ENCODE measurements around the gene STK11. TPM values are rescaled to one million over a fixed set of nuclear protein-coding genes. Genes with fewer than 3 reads are reported as not detected.

STK11 gene
- polyA plus RNA-seq, 1 experiment = 24.6 TPM

DNA sequence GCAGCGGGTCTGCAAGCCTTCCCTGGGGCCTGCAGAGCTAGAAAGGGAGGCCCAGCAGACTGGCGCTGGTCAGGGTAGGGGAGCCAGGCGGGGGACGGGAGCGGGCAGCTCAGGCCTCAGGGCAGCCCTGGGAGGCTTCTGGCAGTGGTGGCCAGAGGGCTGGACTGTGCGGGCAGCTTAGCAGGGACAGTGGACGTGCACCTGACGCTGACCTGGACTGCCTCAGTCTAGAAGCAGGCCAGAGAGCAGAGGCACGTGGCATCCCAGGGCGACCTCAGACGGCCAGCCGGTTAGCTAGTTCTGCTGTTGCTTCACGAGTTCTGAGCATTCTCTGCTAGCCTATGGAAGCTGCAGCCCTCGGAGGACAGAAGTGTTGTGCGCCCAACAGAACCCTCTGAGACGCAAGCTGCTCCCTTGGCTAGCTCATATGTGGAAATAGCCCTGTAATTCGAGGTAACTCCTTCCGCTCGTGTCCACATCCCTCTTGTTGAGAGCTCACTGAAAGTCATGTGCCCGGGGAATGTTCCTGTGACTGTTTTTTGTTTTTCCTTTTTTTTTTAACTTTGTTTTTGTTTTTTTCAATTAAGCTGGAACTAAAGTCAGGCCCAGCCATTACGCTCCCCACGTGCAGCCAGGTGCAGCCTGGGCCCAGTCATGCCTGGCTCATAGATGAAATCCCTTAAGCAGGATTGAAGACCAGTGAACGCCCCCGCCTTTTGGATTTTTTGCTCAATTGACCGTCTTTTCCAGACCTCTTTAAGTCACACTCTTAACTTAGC lies 67.9 kb downstream of the STK11 start:
- ChIA-PET POLR2A (interaction anchor here (0.7 to 2.5 kb wide), 4 partner anchors 17 to 29 kb away, joined by 3 to 13 read pairs (median 4); no protein-coding TSS in a partner anchor), CTCF (interaction anchor here (1.0 to 2.6 kb wide), 2 partner anchors 29 to 160 kb away, joined by 3 to 12 read pairs; no protein-coding TSS in a partner anchor)
- H3K27ac ChIP-seq (ENCODE audit: low read depth, low read length) = peak overlapping the region; percentile 21
- H3K9me3 ChIP-seq (ENCODE audit: control insufficient read depth, insufficient read depth, low read length) = peaks cover 12% of the 10 kb centered on the region; the same call in 1 of the 2 replicates
- no peaks in the 10 kb centered on the region for H3K27me3 ChIP-seq (ENCODE audit: control insufficient read depth, insufficient read depth, low read length)
- TF ChIP-seq, protein P1, sequence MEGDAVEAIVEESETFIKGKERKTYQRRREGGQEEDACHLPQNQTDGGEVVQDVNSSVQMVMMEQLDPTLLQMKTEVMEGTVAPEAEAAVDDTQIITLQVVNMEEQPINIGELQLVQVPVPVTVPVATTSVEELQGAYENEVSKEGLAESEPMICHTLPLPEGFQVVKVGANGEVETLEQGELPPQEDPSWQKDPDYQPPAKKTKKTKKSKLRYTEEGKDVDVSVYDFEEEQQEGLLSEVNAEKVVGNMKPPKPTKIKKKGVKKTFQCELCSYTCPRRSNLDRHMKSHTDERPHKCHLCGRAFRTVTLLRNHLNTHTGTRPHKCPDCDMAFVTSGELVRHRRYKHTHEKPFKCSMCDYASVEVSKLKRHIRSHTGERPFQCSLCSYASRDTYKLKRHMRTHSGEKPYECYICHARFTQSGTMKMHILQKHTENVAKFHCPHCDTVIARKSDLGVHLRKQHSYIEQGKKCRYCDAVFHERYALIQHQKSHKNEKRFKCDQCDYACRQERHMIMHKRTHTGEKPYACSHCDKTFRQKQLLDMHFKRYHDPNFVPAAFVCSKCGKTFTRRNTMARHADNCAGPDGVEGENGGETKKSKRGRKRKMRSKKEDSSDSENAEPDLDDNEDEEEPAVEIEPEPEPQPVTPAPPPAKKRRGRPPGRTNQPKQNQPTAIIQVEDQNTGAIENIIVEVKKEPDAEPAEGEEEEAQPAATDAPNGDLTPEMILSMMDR (IDR thresholded peaks at IDR 0.05; ENCODE audit: low read depth, low read length) = no peak
- DNase-seq (ENCODE audit: low read depth, low spot score) = no peak
- H3K4me3 ChIP-seq (ENCODE audit: low read depth, low read length) = no peak overlapping the region

DNA sequence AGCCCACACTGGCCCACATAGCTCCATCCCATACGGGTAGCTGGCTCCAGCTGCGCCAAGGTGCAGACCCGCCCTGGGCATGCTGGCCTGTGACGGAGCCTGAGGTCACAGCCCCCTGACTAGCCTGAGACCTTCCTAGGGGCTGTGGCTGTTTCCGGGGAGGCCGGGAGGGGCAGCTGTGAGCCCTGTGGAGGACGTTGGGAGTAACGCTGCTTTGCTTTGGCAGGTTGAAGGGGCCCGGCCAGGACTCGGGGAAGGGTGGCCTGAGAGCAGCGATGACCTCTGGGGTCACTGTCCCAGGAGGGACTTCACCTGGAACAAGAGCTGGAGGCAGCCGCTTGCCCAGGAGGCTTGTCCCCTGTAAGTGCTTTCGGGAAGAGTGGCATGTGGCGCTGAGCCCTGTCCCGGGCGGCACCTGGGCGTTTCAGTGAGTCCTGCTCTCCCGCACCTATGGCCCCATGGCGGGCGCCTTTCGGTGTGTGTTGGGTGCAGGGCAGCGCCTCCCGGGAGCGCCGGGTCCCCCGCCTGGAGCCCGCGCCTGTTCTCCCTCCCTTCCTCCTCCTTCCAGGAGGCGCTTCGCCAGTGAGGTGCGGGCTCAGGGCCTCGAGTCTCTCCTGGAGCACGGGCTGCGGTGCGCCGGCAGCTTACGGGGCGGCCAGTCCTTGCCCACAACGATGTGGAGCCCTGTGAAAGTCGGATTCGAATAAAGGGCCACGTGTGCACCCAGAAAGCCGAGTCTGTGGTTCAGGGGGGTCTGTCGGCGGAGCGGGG lies 68.7 kb downstream of the STK11 start:
- peak overlapping the region; percentile 73 for H3K27ac ChIP-seq (ENCODE audit: low read depth, low read length)
- H3K4me3 ChIP-seq (ENCODE audit: low read depth, low read length) = peak overlapping the region; percentile 51
- no peak for DNase-seq (ENCODE audit: low read depth, low spot score)
- no peaks in the 10 kb centered on the region for H3K27me3 ChIP-seq (ENCODE audit: control insufficient read depth, insufficient read depth, low read length)
- TF ChIP-seq, protein P1 (IDR thresholded peaks at IDR 0.05; ENCODE audit: low read depth, low read length) = no peak
- POLR2A ChIA-PET = interaction anchor here (0.9 to 2.5 kb wide), 4 partner anchors 13 to 30 kb away, joined by 3 to 13 read pairs (median 6); no protein-coding TSS in a partner anchor
- H3K9me3 ChIP-seq (ENCODE audit: control insufficient read depth, insufficient read depth, low read length) = peaks cover 12% of the 10 kb centered on the region; the same call in 1 of the 2 replicates
- CTCF ChIA-PET = interaction anchor here (0.7 to 2.6 kb wide), 3 partner anchors 30 to 161 kb away, joined by 3 to 12 read pairs (median 4); no protein-coding TSS in a partner anchor

DNA sequence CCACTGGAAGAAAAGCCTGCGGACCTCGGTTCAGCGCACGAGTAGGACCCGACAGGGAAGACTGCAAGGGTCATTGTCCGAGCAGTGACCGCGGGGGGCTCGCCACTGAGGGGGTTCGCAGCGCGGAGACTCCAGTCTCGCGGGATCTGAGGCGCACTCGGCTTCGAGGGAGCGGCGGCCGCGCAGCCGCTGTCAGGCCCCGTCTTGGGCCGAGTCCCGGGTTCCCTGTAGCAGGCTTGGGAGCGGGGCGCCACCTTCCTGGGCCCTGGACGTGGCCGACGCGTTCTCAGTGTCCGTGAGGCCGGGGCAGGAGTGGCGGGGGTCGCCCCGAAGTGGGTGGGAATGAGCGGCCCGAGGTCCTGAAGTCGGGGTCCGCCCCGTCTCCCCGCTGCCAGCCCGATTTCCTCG lies 69.3 kb downstream of the STK11 start:
- ChIA-PET CTCF (interaction anchor here (0.7 kb wide), 1 partner anchor 30 kb away, joined by 4 read pairs; no protein-coding TSS in a partner anchor), POLR2A (interaction anchor here (0.5 to 2.5 kb wide), 9 partner anchors 8 to 134 kb away, joined by 3 to 13 read pairs (median 5); no protein-coding TSS in a partner anchor)
- H3K9me3 ChIP-seq (ENCODE audit: control insufficient read depth, insufficient read depth, low read length) = peaks cover 12% of the 10 kb centered on the region; the same call in 1 of the 2 replicates
- peak overlapping the region; percentile 51 for H3K4me3 ChIP-seq (ENCODE audit: low read depth, low read length)
- H3K27me3 ChIP-seq (ENCODE audit: control insufficient read depth, insufficient read depth, low read length) = no peaks in the 10 kb centered on the region
- DNase-seq (ENCODE audit: low read depth, low spot score) = no peak
- H3K27ac ChIP-seq (ENCODE audit: low read depth, low read length) = peak overlapping the region; percentile 73
- TF ChIP-seq, protein P1 (IDR thresholded peaks at IDR 0.05; ENCODE audit: low read depth, low read length) = no peak

DNA sequence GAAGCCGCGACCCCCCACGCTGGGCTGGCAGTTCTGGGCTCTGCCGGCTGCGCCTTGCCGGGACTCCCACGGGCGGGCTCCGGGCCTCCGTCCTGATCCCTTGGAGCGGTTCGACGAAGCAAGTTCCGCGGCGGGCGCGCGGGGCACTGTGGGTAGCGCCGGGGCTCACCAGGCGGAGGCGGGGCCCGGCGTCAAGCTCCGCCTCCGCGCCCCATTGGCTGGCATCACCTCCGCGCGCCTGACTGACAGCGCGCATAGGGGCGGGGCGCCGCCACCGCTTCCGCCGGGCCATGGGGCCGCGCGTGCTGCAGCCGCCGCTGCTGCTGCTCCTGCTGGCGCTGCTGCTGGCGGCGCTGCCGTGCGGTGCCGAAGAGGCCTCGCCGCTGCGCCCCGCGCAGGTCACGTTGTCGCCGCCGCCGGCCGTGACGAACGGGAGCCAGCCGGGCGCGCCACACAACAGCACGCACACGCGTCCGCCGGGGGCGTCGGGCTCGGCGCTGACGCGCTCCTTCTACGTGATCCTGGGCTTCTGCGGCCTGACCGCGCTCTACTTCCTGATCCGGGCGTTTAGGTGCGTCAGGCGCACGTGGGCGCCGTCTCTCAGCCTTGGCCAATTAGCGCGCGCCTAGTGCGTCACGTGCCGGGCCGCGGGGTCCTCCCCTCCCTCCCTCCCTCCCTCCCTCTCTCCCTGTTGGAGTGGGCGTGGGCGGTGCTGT lies 69.8 kb downstream of the STK11 start, which contains the start of gene FAM174C:
Gene FAM174C (plus strand): TSS at position 271 of the 716 bp plus-strand sequence. CDS start 20 bp downstream, at position 291.
- Histone ChIP-seq H3K9me3 (ENCODE audit: control insufficient read depth, insufficient read depth, low read length) (peaks cover 12% of the 10 kb centered on the region; the same call in 1 of the 2 replicates), H3K27me3 (ENCODE audit: control insufficient read depth, insufficient read depth, low read length) (no peaks in the 10 kb centered on the region), H3K4me3 (ENCODE audit: low read depth, low read length) (peak within 1 kb of the TSS; percentile 75), H3K27ac (ENCODE audit: low read depth, low read length) (peak within 1 kb of the TSS; percentile 91)
- peak; percentile 90 for DNase-seq (ENCODE audit: low read depth, low spot score)
- CTCF ChIA-PET = no interaction called here
- TF ChIP-seq, protein P1 (IDR thresholded peaks at IDR 0.05; ENCODE audit: low read depth, low read length) = no peak
- POLR2A ChIA-PET = interaction anchor here (0.5 to 1.3 kb wide), 8 partner anchors 9 to 133 kb away, joined by 3 to 13 read pairs (median 4); no protein-coding TSS in a partner anchor
